ENCODE results near the gene ORC5.
A peak's percentile ranks its signal among the peaks of the same experiment; 100 is the strongest.

The ORC5 gene

GRCh38 chr7:104207731-104208420, at the start of gene ORC5:
ORC5 (minus strand) TSS chr7:104208013; CDS start chr7:104207904, 109 bp downstream.
- H3K4me3 ChIP-seq = peak within 1 kb of the TSS; percentile 97
- DNase-seq (ENCODE audit: low read depth, low spot score) = no peak
- TF ChIP-seq POLR2AphosphoS5 (IDR thresholded peaks at IDR 0.05; ENCODE audit: borderline replicate concordance, low read depth, low read length) (peak; percentile 99), FOXP2 (optimal IDR thresholded peaks at IDR 0.05; ENCODE audit: control extremely low read depth, extremely low read length, insufficient read depth) (no peak)
- peaks cover 13% of the 10 kb centered on the region for H3K36me3 ChIP-seq (ENCODE audit: insufficient read depth, low read length)
- H3K27ac ChIP-seq = peak within 1 kb of the TSS; percentile 63
- H3K9me3 ChIP-seq (ENCODE audit: low read depth, low read length) = no peaks in the 10 kb centered on the region
- peak within 1 kb of the TSS; percentile 98 for H3K9ac ChIP-seq (ENCODE audit: insufficient read length)

GRCh38 chr7:104255616-104256015, 47.8 kb upstream of the ORC5 start:
- no peaks in the 10 kb centered on the region for H3K9me3 ChIP-seq (ENCODE audit: low read depth, low read length)
- H3K4me3 ChIP-seq = no peak overlapping the region
- DNase-seq (ENCODE audit: low read depth, low spot score) = no peak
- no peak overlapping the region for H3K27ac ChIP-seq
- no peak for TF ChIP-seq EZH2 (IDR thresholded peaks at IDR 0.05)
- TF ChIP-seq FOXP2 (optimal IDR thresholded peaks at IDR 0.05; ENCODE audit: control extremely low read depth, extremely low read length, insufficient read depth) = no peak
- no peak for TF ChIP-seq POLR2AphosphoS5 (IDR thresholded peaks at IDR 0.05; ENCODE audit: borderline replicate concordance, low read depth, low read length)
- no peak overlapping the region for H3K9ac ChIP-seq (ENCODE audit: insufficient read length)
- no peaks in the 10 kb centered on the region for H3K36me3 ChIP-seq (ENCODE audit: insufficient read depth, low read length)

GRCh38 chr7:104255194-104255593, 47.4 kb upstream of the ORC5 start:
- DNase-seq (ENCODE audit: low read depth, low spot score) = no peak
- no peak overlapping the region for H3K9ac ChIP-seq (ENCODE audit: insufficient read length)
- no peak overlapping the region for H3K4me3 ChIP-seq
- no peak overlapping the region for H3K27ac ChIP-seq
- TF ChIP-seq EZH2 (IDR thresholded peaks at IDR 0.05) (no peak), POLR2AphosphoS5 (IDR thresholded peaks at IDR 0.05; ENCODE audit: borderline replicate concordance, low read depth, low read length) (no peak), FOXP2 (optimal IDR thresholded peaks at IDR 0.05; ENCODE audit: control extremely low read depth, extremely low read length, insufficient read depth) (no peak)
- H3K9me3 ChIP-seq (ENCODE audit: low read depth, low read length) = no peaks in the 10 kb centered on the region
- H3K36me3 ChIP-seq (ENCODE audit: insufficient read depth, low read length) = no peaks in the 10 kb centered on the region

GRCh38 chr7:104254696-104255095, 46.9 kb upstream of the ORC5 start:
- no peak for TF ChIP-seq POLR2AphosphoS5 (IDR thresholded peaks at IDR 0.05; ENCODE audit: borderline replicate concordance, low read depth, low read length)
- TF ChIP-seq FOXP2 (optimal IDR thresholded peaks at IDR 0.05; ENCODE audit: control extremely low read depth, extremely low read length, insufficient read depth) = no peak
- no peak for TF ChIP-seq EZH2 (IDR thresholded peaks at IDR 0.05)
- no peak for DNase-seq (ENCODE audit: low read depth, low spot score)
- H3K4me3 ChIP-seq = no peak overlapping the region
- no peak overlapping the region for H3K27ac ChIP-seq
- no peak overlapping the region for H3K9ac ChIP-seq (ENCODE audit: insufficient read length)
- no peaks in the 10 kb centered on the region for H3K9me3 ChIP-seq (ENCODE audit: low read depth, low read length)
- H3K36me3 ChIP-seq (ENCODE audit: insufficient read depth, low read length) = no peaks in the 10 kb centered on the region

- Histone ChIP-seq H3K4me3 (no peak overlapping the region), H3K9me3 (ENCODE audit: low read depth, low read length) (no peaks in the 10 kb centered on the region), H3K27ac (no peak overlapping the region), H3K9ac (ENCODE audit: insufficient read length) (no peak overlapping the region), H3K36me3 (ENCODE audit: insufficient read depth, low read length) (no peaks in the 10 kb centered on the region)
- no peak for DNase-seq (ENCODE audit: low read depth, low spot score)
- TF ChIP-seq EZH2 (IDR thresholded peaks at IDR 0.05) (no peak), FOXP2 (optimal IDR thresholded peaks at IDR 0.05; ENCODE audit: control extremely low read depth, extremely low read length, insufficient read depth) (no peak), POLR2AphosphoS5 (IDR thresholded peaks at IDR 0.05; ENCODE audit: borderline replicate concordance, low read depth, low read length) (no peak)
Observed at GRCh38 chr7:104252409-104253134, 44.8 kb upstream of the ORC5 start.

- Histone ChIP-seq H3K9me3 (ENCODE audit: low read depth, low read length) (no peaks in the 10 kb centered on the region), H3K4me3 (no peak overlapping the region), H3K36me3 (ENCODE audit: insufficient read depth, low read length) (no peaks in the 10 kb centered on the region), H3K27ac (no peak overlapping the region), H3K9ac (ENCODE audit: insufficient read length) (no peak overlapping the region)
- DNase-seq (ENCODE audit: low read depth, low spot score) = no peak
- TF ChIP-seq EZH2 (IDR thresholded peaks at IDR 0.05) (no peak), POLR2AphosphoS5 (IDR thresholded peaks at IDR 0.05; ENCODE audit: borderline replicate concordance, low read depth, low read length) (no peak), FOXP2 (optimal IDR thresholded peaks at IDR 0.05; ENCODE audit: control extremely low read depth, extremely low read length, insufficient read depth) (no peak)
Observed at GRCh38 chr7:104242638-104243037, 34.8 kb upstream of the ORC5 start.

- no peak for DNase-seq (ENCODE audit: low read depth, low spot score)
- H3K4me3 ChIP-seq = no peak overlapping the region
- H3K9ac ChIP-seq (ENCODE audit: insufficient read length) = no peak overlapping the region
- H3K27ac ChIP-seq = no peak overlapping the region
- TF ChIP-seq POLR2AphosphoS5 (IDR thresholded peaks at IDR 0.05; ENCODE audit: borderline replicate concordance, low read depth, low read length) (no peak), FOXP2 (optimal IDR thresholded peaks at IDR 0.05; ENCODE audit: control extremely low read depth, extremely low read length, insufficient read depth) (no peak), EZH2 (IDR thresholded peaks at IDR 0.05) (no peak)
- no peaks in the 10 kb centered on the region for H3K9me3 ChIP-seq (ENCODE audit: low read depth, low read length)
- no peaks in the 10 kb centered on the region for H3K36me3 ChIP-seq (ENCODE audit: insufficient read depth, low read length)
Observed at GRCh38 chr7:104241538-104242209, 33.9 kb upstream of the ORC5 start.

GRCh38 chr7:104241135-104241534, 33.3 kb upstream of the ORC5 start:
- no peaks in the 10 kb centered on the region for H3K9me3 ChIP-seq (ENCODE audit: low read depth, low read length)

More at GRCh38 chr7:104241135-104241534, 33.3 kb upstream of the ORC5 start:
- Histone ChIP-seq H3K36me3 (ENCODE audit: insufficient read depth, low read length) (no peaks in the 10 kb centered on the region), H3K9ac (ENCODE audit: insufficient read length) (no peak overlapping the region), H3K27ac (no peak overlapping the region), H3K4me3 (no peak overlapping the region)
- no peak for DNase-seq (ENCODE audit: low read depth, low spot score)
- TF ChIP-seq FOXP2 (optimal IDR thresholded peaks at IDR 0.05; ENCODE audit: control extremely low read depth, extremely low read length, insufficient read depth) (no peak), POLR2AphosphoS5 (IDR thresholded peaks at IDR 0.05; ENCODE audit: borderline replicate concordance, low read depth, low read length) (no peak), EZH2 (IDR thresholded peaks at IDR 0.05) (no peak)

Measured in SK-N-MC (cell line).